Body of pancreas (tissue), 4 donors: Measurements from ENCODE around the gene CDC42EP1.

Source experiments
- POLR2A ChIP-seq, 3 donors: fragments of 450-650 bp; IDR thresholded peaks; one replicate each; pipeline ENCODE4 v1.6.1; 2016; ENCODE audit warnings: antibody characterized with exemption in 3 of 3, mild to moderate bottlenecking in 2 of 3
- TF ChIP-seq, protein P1 (sequence below), 7 experiments: fragments of 450-650 bp in 4 of 7; fragments of 200-600 bp in 3 of 7; sonication (generic) in 3 of 7; IDR thresholded peaks; one replicate each; pipeline ENCODE4 v1.5.1; 2016 to 2019; ENCODE audit warnings: antibody characterized with exemption in 7 of 7

DNA sequence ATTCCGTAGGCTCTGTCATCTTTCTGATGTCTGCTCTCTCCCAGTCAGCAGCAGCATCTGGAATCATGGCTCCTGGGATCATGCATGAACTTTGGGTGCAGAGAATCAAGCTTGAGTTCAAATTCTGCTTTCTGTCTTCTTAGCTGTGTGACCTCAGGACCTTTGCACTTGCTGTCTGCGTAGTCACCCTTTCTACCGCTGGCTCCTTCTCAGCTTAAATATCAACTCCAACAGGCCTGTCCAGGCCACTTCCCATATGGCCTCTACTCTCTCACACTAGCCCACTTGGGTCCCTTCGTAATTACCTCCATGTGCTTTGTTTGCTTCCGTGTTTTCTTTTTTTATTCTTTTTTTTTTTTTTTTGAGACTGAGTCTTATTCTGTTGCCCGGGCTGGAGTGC is 43.8 kb downstream of the CDC42EP1 start:
- TF ChIP-seq, protein P1, sequence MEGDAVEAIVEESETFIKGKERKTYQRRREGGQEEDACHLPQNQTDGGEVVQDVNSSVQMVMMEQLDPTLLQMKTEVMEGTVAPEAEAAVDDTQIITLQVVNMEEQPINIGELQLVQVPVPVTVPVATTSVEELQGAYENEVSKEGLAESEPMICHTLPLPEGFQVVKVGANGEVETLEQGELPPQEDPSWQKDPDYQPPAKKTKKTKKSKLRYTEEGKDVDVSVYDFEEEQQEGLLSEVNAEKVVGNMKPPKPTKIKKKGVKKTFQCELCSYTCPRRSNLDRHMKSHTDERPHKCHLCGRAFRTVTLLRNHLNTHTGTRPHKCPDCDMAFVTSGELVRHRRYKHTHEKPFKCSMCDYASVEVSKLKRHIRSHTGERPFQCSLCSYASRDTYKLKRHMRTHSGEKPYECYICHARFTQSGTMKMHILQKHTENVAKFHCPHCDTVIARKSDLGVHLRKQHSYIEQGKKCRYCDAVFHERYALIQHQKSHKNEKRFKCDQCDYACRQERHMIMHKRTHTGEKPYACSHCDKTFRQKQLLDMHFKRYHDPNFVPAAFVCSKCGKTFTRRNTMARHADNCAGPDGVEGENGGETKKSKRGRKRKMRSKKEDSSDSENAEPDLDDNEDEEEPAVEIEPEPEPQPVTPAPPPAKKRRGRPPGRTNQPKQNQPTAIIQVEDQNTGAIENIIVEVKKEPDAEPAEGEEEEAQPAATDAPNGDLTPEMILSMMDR (IDR thresholded peaks at IDR 0.05) = no peak
- no peak for TF ChIP-seq POLR2A (IDR thresholded peaks at IDR 0.05)
